SK-N-SH (cell line): ENCODE measurements around the gene CCDC50. TPM values are rescaled to one million over a fixed set of nuclear protein-coding genes. Genes with fewer than 3 reads are reported as not detected.
A peak's percentile ranks its signal among the peaks of the same experiment; 100 is the strongest.

ENCODE experiments used
- CTCF ChIA-PET: fragments of 300-600, 350-600 bp; formaldehyde crosslinking; extraction: SDS; loops from one replicate; lab custom pipeline; 2021; lab: Yijun Ruan, JAX
- POLR2A ChIA-PET: fragments of 350-600 bp; sonication (Branson Sonifier 250); formaldehyde crosslinking; extraction: SDS; loops from one replicate; lab custom pipeline; 2020; ENCODE audit warnings: antibody characterized with exemption, inconsistent platforms; lab: Yijun Ruan, JAX
- DNase-seq: peaks from one replicate; pipeline ENCODE4 v3.0.0; 2012
- H2AFZ ChIP-seq: fragments of 200-600 bp; sonication (generic); 2 replicates; pipeline ENCODE4 v1.8.1; 2016; ENCODE audit warnings: antibody characterized with exemption, mild to moderate bottlenecking, low read depth
- H3F3A ChIP-seq: fragments of 200-600 bp; sonication (generic); replicated peaks from 2 replicates; pipeline ENCODE3; 2016; ENCODE audit warnings: antibody characterized with exemption, mild to moderate bottlenecking; ENCODE audit not compliant: insufficient read depth
- H3K27ac ChIP-seq, 2 experiments: fragments of 200-500 bp in 1 of 2; fragments of 200-600 bp in 1 of 2; sonication (Bioruptor generic) in 1 of 2; sonication (generic), shearing (Covaris generic) in 1 of 2; 2 replicates each; pipeline versions ENCODE4 v1.5.1 to v1.6.1; 2014 to 2016; ENCODE audit warnings: low read depth in 2 of 2, inconsistent platforms in 1 of 2, low read length in 1 of 2, mild to moderate bottlenecking in 1 of 2, mixed read lengths in 1 of 2
- H3K27me3 ChIP-seq: fragments of 200-600 bp; sonication (generic), shearing (Covaris generic); 2 replicates; pipeline ENCODE4 v1.6.1; 2016; ENCODE audit warnings: mixed run types; ENCODE audit not compliant: insufficient read depth
- H3K36me3 ChIP-seq, 2 experiments: fragments of 200-500 bp in 1 of 2; fragments of 200-600 bp in 1 of 2; sonication (Bioruptor generic) in 1 of 2; sonication (generic) in 1 of 2; replicated peaks in 1 of 2; 2 replicates each; pipeline versions ENCODE3 to v1.5.1; 2014 to 2016; ENCODE audit warnings: low read length in 1 of 2, mild to moderate bottlenecking in 1 of 2; ENCODE audit not compliant: insufficient read depth in 2 of 2, control insufficient read depth in 1 of 2
- H3K4me1 ChIP-seq, 2 experiments: fragments of 200-500 bp in 1 of 2; fragments of 200-600 bp in 1 of 2; sonication (Bioruptor generic) in 1 of 2; sonication (generic), shearing (Covaris generic) in 1 of 2; 2 replicates each; pipeline versions ENCODE4 v1.5.1 to v1.6.1; 2014 to 2016; ENCODE audit warnings: low read depth in 1 of 2, low read length in 1 of 2, mixed run types in 1 of 2; ENCODE audit not compliant: insufficient read depth in 2 of 2, control insufficient read depth in 1 of 2
- H3K4me2 ChIP-seq: fragments of 200-600 bp; sonication (generic), shearing (Covaris generic); 2 replicates; pipeline ENCODE4 v1.6.1; 2017; ENCODE audit warnings: mixed run types
- H3K4me3 ChIP-seq, 2 experiments: fragments of 200-500 bp in 1 of 2; fragments of 200-600 bp in 1 of 2; sonication (Bioruptor generic) in 1 of 2; sonication (generic), shearing (Covaris generic) in 1 of 2; 2 replicates each; pipeline versions ENCODE4 v1.5.1 to v1.8.1; 2014 to 2016; ENCODE audit warnings: low read depth in 2 of 2, inconsistent platforms in 1 of 2, low read length in 1 of 2, mild to moderate bottlenecking in 1 of 2, mixed read lengths in 1 of 2, moderate library complexity in 1 of 2
- H3K79me2 ChIP-seq: fragments of 200-600 bp; sonication (generic); 2 replicates; pipeline ENCODE4 v1.8.1; 2017; ENCODE audit warnings: mild to moderate bottlenecking; ENCODE audit not compliant: insufficient read depth
- H3K9ac ChIP-seq: fragments of 200-600 bp; sonication (generic); 2 replicates; pipeline ENCODE4 v1.6.1; 2017; ENCODE audit warnings: mixed run types
- H3K9me2 ChIP-seq: fragments of 200-600 bp; sonication (generic); 2 replicates; pipeline ENCODE4 v1.6.1; 2017; ENCODE audit warnings: mixed run types
- H3K9me3 ChIP-seq: fragments of 200-600 bp; sonication (generic); 2 replicates; pipeline ENCODE4 v1.6.1; 2017; ENCODE audit warnings: mixed run types, mild to moderate bottlenecking, moderate library complexity
- H4K20me1 ChIP-seq: fragments of 200-600 bp; sonication (generic); 2 replicates; pipeline ENCODE4 v1.6.1; 2017; ENCODE audit warnings: mild to moderate bottlenecking, mixed run types; ENCODE audit not compliant: insufficient read depth
- CTCF ChIP-seq: fragments of 200-600 bp; sonication (generic); IDR thresholded peaks from 2 replicates; pipeline ENCODE4 v1.6.1; 2017; ENCODE audit warnings: antibody characterized with exemption, mild to moderate bottlenecking, moderate library complexity
- ELF1 ChIP-seq: IDR thresholded peaks from 2 replicates; pipeline ENCODE4 v1.4.0; 2012
- FOXJ3 ChIP-seq: sonication (generic); formaldehyde crosslinking; IDR thresholded peaks from 2 replicates; pipeline ENCODE4 v1.5.1; 2020; ENCODE audit warnings: mild to moderate bottlenecking, missing genetic modification reagents
- FOXM1 ChIP-seq: IDR thresholded peaks from 2 replicates; pipeline ENCODE4 v1.4.0; 2012; ENCODE audit warnings: low read depth, mild to moderate bottlenecking
- GABPA ChIP-seq: IDR thresholded peaks from 2 replicates; pipeline ENCODE4 v1.4.0; 2012; ENCODE audit warnings: low read depth, mild to moderate bottlenecking
- GATA2 ChIP-seq: sonication (generic); formaldehyde crosslinking; IDR thresholded peaks from 2 replicates; pipeline ENCODE4 v1.5.0; 2020; ENCODE audit warnings: mild to moderate bottlenecking, missing genetic modification reagents
- NRF1 ChIP-seq: IDR thresholded peaks from 2 replicates; pipeline ENCODE4 v1.6.1; 2012; ENCODE audit warnings: low read depth, mild to moderate bottlenecking, low read length
- RCOR1 ChIP-seq: fragments of 150-350 bp; IDR thresholded peaks from 2 replicates; pipeline ENCODE4 v1.6.1; 2017; ENCODE audit warnings: antibody characterized with exemption, low read length
- REST ChIP-seq: IDR thresholded peaks from 2 replicates; pipeline ENCODE4 v1.6.1; 2012; ENCODE audit warnings: mild to moderate bottlenecking, low read depth, low read length, moderate library complexity
- RXRA ChIP-seq: IDR thresholded peaks from 2 replicates; pipeline ENCODE4 v1.4.0; 2012; ENCODE audit warnings: low read depth, mild to moderate bottlenecking, borderline replicate concordance
- SIN3A ChIP-seq: IDR thresholded peaks from 2 replicates; pipeline ENCODE4 v1.6.1; 2012; ENCODE audit warnings: low read depth, mild to moderate bottlenecking, low read length, moderate library complexity, borderline replicate concordance
- SMC3 ChIP-seq: IDR thresholded peaks from 2 replicates; pipeline ENCODE4 v1.6.1; 2012; ENCODE audit warnings: low read depth, low read length, improper control_type of control experiment
- TCF12 ChIP-seq: IDR thresholded peaks from 2 replicates; pipeline ENCODE4 v1.4.0; 2012
- YY1 ChIP-seq: IDR thresholded peaks from 2 replicates; pipeline ENCODE4 v1.4.0; 2012; ENCODE audit warnings: low read depth, mild to moderate bottlenecking
- WGBS: methylation state at CpG from one replicate; pipeline ENCODE4 v1.1.6; 2017; ENCODE audit warnings: low lambda C conversion rate; 5-methylcytosine and 5-hydroxymethylcytosine counted together
- polyA plus RNA-seq, 3 experiments: library from polyadenylated mRNA; depleted of rRNA; stranded (reverse); fragments of >200 nt; gene quantifications; 2 replicates each; pipeline ENCODE4 v1.2.3, GENCODE V29; 2012

CCDC50 gene
- polyA plus RNA-seq, 1 of the 3 experiments (the other 2 are of a cell fraction) = 21.9 TPM

- H3K79me2 ChIP-seq = no peaks in the 10 kb centered on the region
- H3K4me2 ChIP-seq = no peak overlapping the region
- ChIA-PET CTCF (interaction anchor here (1.3 kb wide), 1 partner anchor 142 kb away, joined by 3 read pairs; no protein-coding TSS in a partner anchor), POLR2A (no interaction called here)
- no peaks in the 10 kb centered on the region for H3K9me3 ChIP-seq
- H3K4me1 ChIP-seq = no peaks in the 10 kb centered on the region
- peaks cover 44 to 66% of the 10 kb centered on the region in 2 experiments for H3K36me3 ChIP-seq
- 63% methylated on average over 3 of the region's 3 CpGs for WGBS
- no peak overlapping the region for H3K27ac ChIP-seq
- H2AFZ ChIP-seq = no peak overlapping the region
- TF ChIP-seq TCF12 (peak; percentile 25; the same call in 1 of the 2 replicates), GABPA (no peak), RXRA (no peak)
- H3K9ac ChIP-seq = no peak overlapping the region
- no peak overlapping the region for H3K4me3 ChIP-seq
- no peaks in the 10 kb centered on the region for H4K20me1 ChIP-seq
- no peaks in the 10 kb centered on the region for H3K27me3 ChIP-seq
- peaks cover 13% of the 10 kb centered on the region for H3F3A ChIP-seq
- no peak for DNase-seq
- H3K9me2 ChIP-seq = no peaks in the 10 kb centered on the region
Measured at GRCh38 chr3:191385101-191385500, 55.9 kb downstream of the CCDC50 start.

GRCh38 chr3:191387441-191388077, 58.4 kb downstream of the CCDC50 start:
- peaks cover 13% of the 10 kb centered on the region for H3F3A ChIP-seq
- no peaks in the 10 kb centered on the region for H3K9me2 ChIP-seq
- TF ChIP-seq TCF12 = no peak
- TF ChIP-seq NRF1 = no peak
- TF ChIP-seq FOXM1 = no peak
- TF ChIP-seq GATA2 (CRISPR knock-in tag) = no peak
- TF ChIP-seq ELF1 = no peak
- no peak for TF ChIP-seq SMC3
- no peak for TF ChIP-seq CTCF
- no peak for TF ChIP-seq RCOR1
- no peak for TF ChIP-seq GABPA
- TF ChIP-seq YY1 = no peak
- no peak for TF ChIP-seq REST
- TF ChIP-seq SIN3A = no peak
- no peak for TF ChIP-seq FOXJ3 (CRISPR knock-in tag)
- ChIA-PET POLR2A (no interaction called here), CTCF (no interaction called here)
- H3K4me1 ChIP-seq = no peaks in the 10 kb centered on the region; a peak in 1 of 4 replicates
- H3K27ac ChIP-seq = no peak overlapping the region
- no peak overlapping the region for H3K4me3 ChIP-seq
- 91% methylated on average over 1 of the region's 1 CpG for WGBS
- no peak overlapping the region for H2AFZ ChIP-seq
- no peak overlapping the region for H3K9ac ChIP-seq
- H3K27me3 ChIP-seq = no peaks in the 10 kb centered on the region
- no peak overlapping the region for H3K4me2 ChIP-seq
- no peak for DNase-seq
- no peaks in the 10 kb centered on the region for H3K79me2 ChIP-seq
- H4K20me1 ChIP-seq = no peaks in the 10 kb centered on the region
- H3K9me3 ChIP-seq = no peaks in the 10 kb centered on the region
- H3K36me3 ChIP-seq = peaks cover 40 to 64% of the 10 kb centered on the region in 2 experiments
